ENCODE results near the gene ORAI1. TPM values are rescaled to one million over a fixed set of nuclear protein-coding genes. Genes with fewer than 3 reads are reported as not detected.
A peak's percentile ranks its signal among the peaks of the same experiment; 100 is the strongest.

Gene ORAI1
- total RNA-seq, 3 donors from 2014 or later = 6.0 to 12.5 (median 6.7) TPM

DNA sequence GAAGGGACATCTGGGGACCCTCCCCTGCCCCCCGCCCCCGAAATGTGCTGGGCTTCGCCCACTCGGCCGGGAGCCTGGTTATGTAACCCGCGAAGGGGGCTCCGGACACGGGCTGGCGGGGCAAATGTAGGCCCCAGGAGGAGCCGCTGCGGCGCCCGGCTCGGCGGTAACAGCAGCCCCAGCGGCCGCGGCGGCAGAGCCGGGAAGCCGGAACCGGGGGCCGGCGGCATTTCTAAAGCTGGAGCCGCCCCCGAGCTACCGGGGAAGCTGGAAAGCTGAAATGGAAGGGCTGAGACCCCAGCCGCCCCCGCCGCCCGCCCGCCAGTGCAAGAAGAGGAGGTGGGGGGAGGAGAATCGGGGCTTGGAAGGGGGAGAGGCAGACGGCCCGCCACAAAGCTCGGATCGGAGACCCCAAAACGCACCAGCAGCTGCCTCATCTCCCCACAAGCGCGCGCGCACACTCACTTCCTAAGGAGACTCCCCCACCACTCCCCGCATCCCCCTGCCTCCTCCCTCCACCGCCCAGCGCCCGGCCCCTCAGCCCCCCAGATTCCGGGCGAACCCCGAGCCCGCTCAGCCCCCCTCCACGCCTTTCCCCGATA lies 47.0 kb upstream of the ORAI1 start:
- peak overlapping the region; percentile 84 to 93 for H3K27ac ChIP-seq
- no peaks in the 10 kb centered on the region for H3K27me3 ChIP-seq
- H3K36me3 ChIP-seq = no peaks in the 10 kb centered on the region
- intact Hi-C loops (cut with DNase I; ENCODE audit: low total_unique reads) = no loop called here
- H3K4me1 ChIP-seq = peaks cover 0 to 2% of the 10 kb centered on the region in 2 donors
- H3K4me3 ChIP-seq = peak overlapping the region; percentile 72 to 97 (median 74)
- no peak for DNase-seq (ENCODE audit: low spot score in 2 of 2)
- no peak for TF ChIP-seq POLR2A (IDR thresholded peaks at IDR 0.05)
- TF ChIP-seq, protein P1, sequence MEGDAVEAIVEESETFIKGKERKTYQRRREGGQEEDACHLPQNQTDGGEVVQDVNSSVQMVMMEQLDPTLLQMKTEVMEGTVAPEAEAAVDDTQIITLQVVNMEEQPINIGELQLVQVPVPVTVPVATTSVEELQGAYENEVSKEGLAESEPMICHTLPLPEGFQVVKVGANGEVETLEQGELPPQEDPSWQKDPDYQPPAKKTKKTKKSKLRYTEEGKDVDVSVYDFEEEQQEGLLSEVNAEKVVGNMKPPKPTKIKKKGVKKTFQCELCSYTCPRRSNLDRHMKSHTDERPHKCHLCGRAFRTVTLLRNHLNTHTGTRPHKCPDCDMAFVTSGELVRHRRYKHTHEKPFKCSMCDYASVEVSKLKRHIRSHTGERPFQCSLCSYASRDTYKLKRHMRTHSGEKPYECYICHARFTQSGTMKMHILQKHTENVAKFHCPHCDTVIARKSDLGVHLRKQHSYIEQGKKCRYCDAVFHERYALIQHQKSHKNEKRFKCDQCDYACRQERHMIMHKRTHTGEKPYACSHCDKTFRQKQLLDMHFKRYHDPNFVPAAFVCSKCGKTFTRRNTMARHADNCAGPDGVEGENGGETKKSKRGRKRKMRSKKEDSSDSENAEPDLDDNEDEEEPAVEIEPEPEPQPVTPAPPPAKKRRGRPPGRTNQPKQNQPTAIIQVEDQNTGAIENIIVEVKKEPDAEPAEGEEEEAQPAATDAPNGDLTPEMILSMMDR (IDR thresholded peaks at IDR 0.05) = no peak
- no peak for TF ChIP-seq POLR2AphosphoS5 (IDR thresholded peaks at IDR 0.05)
- no peaks in the 10 kb centered on the region for H3K9me3 ChIP-seq

DNA sequence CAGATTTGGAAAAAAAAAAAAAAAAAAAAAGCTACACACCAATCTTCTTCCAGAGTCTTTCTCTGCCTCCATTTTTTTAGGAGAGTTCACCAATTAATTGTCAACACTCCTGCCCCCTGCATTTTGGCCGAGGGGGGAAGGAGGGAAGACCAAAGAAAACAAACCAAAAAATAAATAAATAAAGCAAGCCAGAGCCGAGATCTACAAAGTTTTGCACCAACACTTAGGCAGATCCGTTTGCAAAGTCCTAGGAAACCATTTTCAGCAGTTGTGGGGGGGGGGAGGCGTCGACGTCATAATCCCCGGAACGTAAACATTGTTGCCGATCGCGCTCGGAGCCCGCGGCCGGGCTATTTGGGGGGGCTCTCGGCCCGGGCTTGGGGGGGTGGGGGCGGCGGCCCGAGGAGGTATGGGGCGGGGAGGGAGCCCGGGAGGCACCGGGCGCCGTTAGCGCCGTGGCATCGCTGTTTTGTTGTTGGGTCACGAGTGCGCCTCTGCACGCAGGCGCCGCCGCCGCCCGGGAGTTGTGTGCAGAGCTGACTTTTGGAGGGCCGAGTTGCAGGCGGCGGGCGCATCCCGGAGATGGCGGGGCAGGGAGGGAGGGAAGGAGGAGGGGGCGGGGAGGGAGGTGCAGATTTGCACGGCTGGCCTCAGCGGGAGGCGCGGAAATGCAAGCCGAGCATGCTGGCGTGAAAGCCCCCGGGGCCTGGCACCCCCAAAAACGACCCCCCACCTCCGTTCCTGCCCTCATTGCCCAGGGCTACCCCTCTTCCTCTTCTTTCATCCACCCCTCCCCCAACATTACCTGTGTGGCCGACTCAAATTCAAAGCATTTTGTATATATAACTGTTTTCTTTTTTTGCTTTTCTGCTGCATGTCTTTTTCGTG lies 46.1 kb upstream of the ORAI1 start:
- Histone ChIP-seq H3K4me1 (peaks cover 0 to 2% of the 10 kb centered on the region in 2 donors), H3K36me3 (no peaks in the 10 kb centered on the region), H3K27me3 (no peaks in the 10 kb centered on the region), H3K27ac (peak overlapping the region; percentile 90 to 97), H3K4me3 (peak overlapping the region; percentile 72 to 97 (median 74)), H3K9me3 (no peaks in the 10 kb centered on the region)
- no peak for TF ChIP-seq POLR2AphosphoS5 (IDR thresholded peaks at IDR 0.05)
- no peak for TF ChIP-seq POLR2A (IDR thresholded peaks at IDR 0.05)
- TF ChIP-seq, protein P1 (IDR thresholded peaks at IDR 0.05) = no peak
- intact Hi-C loops (cut with DNase I; ENCODE audit: low total_unique reads) = no loop called here
- peak; percentile 61 to 71 for DNase-seq (ENCODE audit: low spot score in 2 of 2)

DNA sequence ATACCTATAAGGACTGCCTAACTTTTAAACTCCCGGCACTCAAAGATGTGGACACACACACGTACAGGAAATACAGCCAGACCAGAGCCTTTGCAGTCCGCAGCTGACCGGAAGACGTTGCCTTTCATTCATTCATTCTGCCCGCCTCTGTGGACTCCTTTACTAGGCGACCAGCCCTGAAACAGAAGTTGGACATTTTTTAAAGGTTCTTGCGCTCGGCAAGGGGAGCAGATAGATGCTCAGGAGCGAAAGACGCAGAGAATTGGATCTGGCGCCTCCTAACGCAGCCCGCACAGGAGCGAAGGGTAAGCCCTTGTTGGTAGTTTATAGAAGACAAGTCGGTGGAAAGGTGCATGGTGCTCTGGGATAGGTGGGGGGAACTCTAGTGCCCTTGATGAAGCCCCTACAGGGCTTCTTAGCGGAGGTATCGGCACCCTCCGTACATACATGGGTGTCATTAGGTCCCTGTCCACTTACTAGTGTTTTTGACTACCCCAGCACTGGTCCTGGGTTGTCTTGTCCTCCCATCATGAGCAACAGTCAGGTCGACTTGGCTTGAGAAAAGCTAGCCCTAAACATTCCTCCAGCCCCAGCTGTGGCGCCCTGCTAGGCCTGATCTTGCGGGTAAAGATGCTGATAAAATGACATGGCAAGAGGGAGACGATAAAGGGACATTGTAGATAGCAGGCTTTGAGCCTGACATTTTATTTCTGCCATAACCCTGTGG lies 45.2 kb upstream of the ORAI1 start, which contains the start of gene KDM2B:
TSS of gene KDM2B (minus strand) at position 65 of the 727 bp plus-strand sequence. CDS start 112 bp downstream, outside the sequence.
- Histone ChIP-seq H3K9me3 (no peaks in the 10 kb centered on the region), H3K27me3 (no peaks in the 10 kb centered on the region), H3K4me3 (peak within 1 kb of the TSS; percentile 72 to 97 (median 74)), H3K4me1 (peaks cover 0 to 2% of the 10 kb centered on the region in 2 donors), H3K27ac (peak within 1 kb of the TSS; percentile 90 to 97), H3K36me3 (no peaks in the 10 kb centered on the region)
- DNase-seq (ENCODE audit: low spot score in 2 of 2) = no peak
- TF ChIP-seq, protein P1 (IDR thresholded peaks at IDR 0.05) = no peak
- TF ChIP-seq POLR2A (IDR thresholded peaks at IDR 0.05) (no peak), POLR2AphosphoS5 (IDR thresholded peaks at IDR 0.05) (no peak)
- intact Hi-C loops (cut with DNase I; ENCODE audit: low total_unique reads) = no loop called here

DNA sequence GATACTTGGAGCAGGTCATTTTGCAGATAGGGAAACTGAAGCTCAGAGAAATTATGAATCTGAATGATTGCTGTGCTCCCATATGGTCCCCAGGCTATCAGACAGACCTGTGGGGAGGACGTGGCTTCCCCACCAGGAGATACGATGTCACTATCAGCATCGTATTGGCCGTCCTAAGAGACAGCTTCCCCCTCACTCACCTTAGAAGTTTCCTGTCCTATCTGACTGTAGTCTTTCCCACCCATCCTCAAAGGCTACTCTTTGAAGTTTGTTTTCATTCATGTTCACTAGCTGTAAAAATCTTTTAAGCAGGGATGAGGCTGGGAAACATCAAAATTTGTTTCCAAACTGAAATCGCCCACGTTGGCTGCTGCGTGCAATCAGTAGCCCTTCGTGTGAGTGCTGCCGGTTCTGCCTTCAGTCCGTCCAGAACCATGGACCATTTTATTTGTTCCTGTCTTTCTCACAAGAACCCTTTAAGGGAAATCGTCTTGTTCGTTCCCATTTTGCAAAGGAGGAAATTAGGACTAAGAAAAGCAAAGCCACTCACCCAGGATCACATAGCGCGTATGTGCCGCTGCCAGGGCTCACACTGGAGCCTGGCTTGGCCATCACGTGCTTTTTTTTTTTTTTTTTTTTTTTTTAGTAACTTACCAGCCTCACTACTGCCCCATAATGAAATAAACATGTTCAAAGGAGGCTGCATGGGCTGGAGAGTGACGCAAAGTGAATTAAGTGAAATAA lies 44.5 kb upstream of the ORAI1 start:
- intact Hi-C loops (cut with DNase I; ENCODE audit: low total_unique reads) = no loop called here
- Histone ChIP-seq H3K36me3 (no peaks in the 10 kb centered on the region), H3K27ac (peak overlapping the region; percentile 90 to 97), H3K9me3 (no peaks in the 10 kb centered on the region), H3K4me3 (peak overlapping the region in 2 of 3 donors; percentile 27 to 97), H3K4me1 (no peaks in the 10 kb centered on the region), H3K27me3 (no peaks in the 10 kb centered on the region)
- no peak for DNase-seq (ENCODE audit: low spot score in 2 of 2)
- TF ChIP-seq POLR2A (IDR thresholded peaks at IDR 0.05) = no peak
- TF ChIP-seq POLR2AphosphoS5 (IDR thresholded peaks at IDR 0.05) = no peak
- TF ChIP-seq, protein P1 (IDR thresholded peaks at IDR 0.05) = no peak
